ENCODE data around the gene NCKAP5. TPM values are rescaled to one million over a fixed set of nuclear protein-coding genes. Genes with fewer than 3 reads are reported as not detected.

NCKAP5 gene
- total and polyA plus RNA-seq, 10 donors = 0.39 to 6.0 (median 3.3) TPM

GRCh38 chr2:133194777-133195335 is 373.4 kb downstream of the NCKAP5 start:
- Histone ChIP-seq H3K9me3 (peaks cover 0 to 19% (median 2%) of the 10 kb centered on the region in 8 donors), H3K36me3 (no peaks in the 10 kb centered on the region), H3K27me3 (replicated peaks in 1 of 7) (no peaks in the 10 kb centered on the region), H3K4me1 (no peaks in the 10 kb centered on the region), H3K4me3 (no peak overlapping the region), H3K27ac (no peak overlapping the region)
- 77 to 85% (median 81%) methylated on average over 5 of the region's 5 CpGs for WGBS, 5 donors
- DNase-seq = no peak
- intact Hi-C loops (cut with DNase I; ENCODE audit: low total_unique reads) = no loop called here
- no peak for TF ChIP-seq POLR2AphosphoS5 (IDR thresholded peaks at IDR 0.05)
- no peak for TF ChIP-seq CTCF (IDR thresholded peaks at IDR 0.05 in 8 of 11, conservative IDR thresholded peaks at IDR 0.05 in 3 of 11)
- TF ChIP-seq POLR2A (IDR thresholded peaks at IDR 0.05) = no peak

GRCh38 chr2:133194362-133194655 is 374.0 kb downstream of the NCKAP5 start:
- TF ChIP-seq CTCF (IDR thresholded peaks at IDR 0.05 in 8 of 11, conservative IDR thresholded peaks at IDR 0.05 in 3 of 11) (no peak), POLR2AphosphoS5 (IDR thresholded peaks at IDR 0.05) (no peak), POLR2A (IDR thresholded peaks at IDR 0.05) (no peak)
- Histone ChIP-seq H3K9me3 (peaks cover 0 to 19% (median 2%) of the 10 kb centered on the region in 8 donors), H3K27ac (no peak overlapping the region), H3K36me3 (no peaks in the 10 kb centered on the region), H3K4me3 (no peak overlapping the region), H3K4me1 (no peaks in the 10 kb centered on the region), H3K27me3 (replicated peaks in 1 of 7) (no peaks in the 10 kb centered on the region)
- WGBS, 5 donors = 39 to 48% (median 46%) methylated on average over 4 of the region's 4 CpGs
- intact Hi-C loops (cut with DNase I; ENCODE audit: low total_unique reads) = no loop called here
- no peak for DNase-seq

- intact Hi-C loops (cut with DNase I; ENCODE audit: low total_unique reads) = no loop called here
- Histone ChIP-seq H3K4me1 (no peaks in the 10 kb centered on the region), H3K27me3 (replicated peaks in 1 of 7) (no peaks in the 10 kb centered on the region), H3K27ac (no peak overlapping the region), H3K36me3 (no peaks in the 10 kb centered on the region), H3K9me3 (peaks cover 0 to 20% (median 2%) of the 10 kb centered on the region in 8 donors), H3K4me3 (no peak overlapping the region)
- TF ChIP-seq CTCF (IDR thresholded peaks at IDR 0.05 in 8 of 11, conservative IDR thresholded peaks at IDR 0.05 in 3 of 11) (no peak), POLR2A (IDR thresholded peaks at IDR 0.05) (no peak), POLR2AphosphoS5 (IDR thresholded peaks at IDR 0.05) (no peak)
- DNase-seq = no peak
- 85 to 95% (median 92%) methylated on average over 7 of the region's 7 CpGs for WGBS, 5 donors
Measured at GRCh38 chr2:133193544-133194361, 374.5 kb downstream of the NCKAP5 start.

- H3K27ac ChIP-seq = no peak overlapping the region
- peaks cover 0 to 20% (median 2%) of the 10 kb centered on the region in 8 donors for H3K9me3 ChIP-seq
- H3K27me3 ChIP-seq (replicated peaks in 1 of 7) = no peaks in the 10 kb centered on the region
- no peaks in the 10 kb centered on the region for H3K36me3 ChIP-seq
- intact Hi-C loops (cut with DNase I; ENCODE audit: low total_unique reads) = no loop called here
- H3K4me3 ChIP-seq = no peak overlapping the region
- no peak for DNase-seq
- WGBS, 5 donors = 86 to 95% (median 94%) methylated on average over 3 of the region's 3 CpGs
- TF ChIP-seq CTCF (IDR thresholded peaks at IDR 0.05 in 8 of 11, conservative IDR thresholded peaks at IDR 0.05 in 3 of 11) (no peak), POLR2AphosphoS5 (IDR thresholded peaks at IDR 0.05) (no peak), POLR2A (IDR thresholded peaks at IDR 0.05) (no peak)
- no peaks in the 10 kb centered on the region for H3K4me1 ChIP-seq
Measured at GRCh38 chr2:133192028-133192427, 376.2 kb downstream of the NCKAP5 start.

Measured in spleen (tissue), 11 donors.